GM12801 (cell line): Measurements from ENCODE around the gene LPAR3.

Experiments
- CTCF ChIP-seq: IDR thresholded peaks from one replicate; pipeline ENCODE4 v1.5.1; 2011; ENCODE audit warnings: control low read depth; ENCODE audit not compliant: insufficient read length; ENCODE audit errors: extremely low read depth

LPAR3 gene

GRCh38 chr1:84877592-84877991 is 15.4 kb downstream of the LPAR3 start:
- TF ChIP-seq CTCF = no peak

- TF ChIP-seq CTCF = no peak
These were observed 16.7 kb downstream of the LPAR3 start for GRCh38 chr1:84876353-84876752.

GRCh38 chr1:84873366-84873765 is 19.6 kb downstream of the LPAR3 start:
- no peak for TF ChIP-seq CTCF

GRCh38 chr1:84872696-84873355 is 20.2 kb downstream of the LPAR3 start:
- no peak for TF ChIP-seq CTCF

- TF ChIP-seq CTCF = no peak
These were observed 21.8 kb downstream of the LPAR3 start for GRCh38 chr1:84871181-84871580.

- no peak for TF ChIP-seq CTCF
These were observed 22.4 kb downstream of the LPAR3 start for GRCh38 chr1:84870591-84870990.

- no peak for TF ChIP-seq CTCF
These were observed 23.3 kb downstream of the LPAR3 start for GRCh38 chr1:84869720-84870119.
